Omental fat pad (tissue), 4 donors: Measurements from ENCODE around the gene KIAA0930. TPM values are rescaled to one million over a fixed set of nuclear protein-coding genes. Genes with fewer than 3 reads are reported as not detected.

Experiments used
- ATAC-seq: fragments of 150-250 bp; one replicate; pipeline ENCODE4 v1.9.1; 2016; ENCODE audit warnings: mild to moderate bottlenecking, moderate library complexity; ENCODE audit not compliant: low FRiP score
- DNase-seq: peaks from one replicate; pipeline ENCODE4 v3.0.0-alpha.2; 2019; ENCODE audit warnings: low spot score
- total RNA-seq, 4 donors: library from RNA; depleted of rRNA; stranded (reverse); fragments of >200 nt; gene quantifications; one replicate each; pipeline ENCODE4 v1.1.0, GENCODE V29; 2016
- TF ChIP-seq, protein P1 (sequence below), 3 donors: fragments of 450-650 bp; IDR thresholded peaks; one replicate each; pipeline ENCODE4 v1.5.1; 2016 to 2017; ENCODE audit warnings: antibody characterized with exemption in 3 of 3, mild to moderate bottlenecking in 3 of 3, moderate library complexity in 2 of 3

Gene KIAA0930
- total RNA-seq, 4 donors from 2014 or later, result 27.4 to 58.8 (median 50.2) TPM

- no peak for ATAC-seq
- no peak for DNase-seq
- TF ChIP-seq, protein P1, sequence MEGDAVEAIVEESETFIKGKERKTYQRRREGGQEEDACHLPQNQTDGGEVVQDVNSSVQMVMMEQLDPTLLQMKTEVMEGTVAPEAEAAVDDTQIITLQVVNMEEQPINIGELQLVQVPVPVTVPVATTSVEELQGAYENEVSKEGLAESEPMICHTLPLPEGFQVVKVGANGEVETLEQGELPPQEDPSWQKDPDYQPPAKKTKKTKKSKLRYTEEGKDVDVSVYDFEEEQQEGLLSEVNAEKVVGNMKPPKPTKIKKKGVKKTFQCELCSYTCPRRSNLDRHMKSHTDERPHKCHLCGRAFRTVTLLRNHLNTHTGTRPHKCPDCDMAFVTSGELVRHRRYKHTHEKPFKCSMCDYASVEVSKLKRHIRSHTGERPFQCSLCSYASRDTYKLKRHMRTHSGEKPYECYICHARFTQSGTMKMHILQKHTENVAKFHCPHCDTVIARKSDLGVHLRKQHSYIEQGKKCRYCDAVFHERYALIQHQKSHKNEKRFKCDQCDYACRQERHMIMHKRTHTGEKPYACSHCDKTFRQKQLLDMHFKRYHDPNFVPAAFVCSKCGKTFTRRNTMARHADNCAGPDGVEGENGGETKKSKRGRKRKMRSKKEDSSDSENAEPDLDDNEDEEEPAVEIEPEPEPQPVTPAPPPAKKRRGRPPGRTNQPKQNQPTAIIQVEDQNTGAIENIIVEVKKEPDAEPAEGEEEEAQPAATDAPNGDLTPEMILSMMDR (IDR thresholded peaks at IDR 0.05), result no peak
These were observed 32.6 kb downstream of the KIAA0930 start for GRCh38 chr22:45207981-45208664.

GRCh38 chr22:45207533-45207932 lies 33.2 kb downstream of the KIAA0930 start:
- no peak for DNase-seq
- TF ChIP-seq, protein P1 (IDR thresholded peaks at IDR 0.05), result no peak

GRCh38 chr22:45206233-45206632 lies 34.5 kb downstream of the KIAA0930 start:
- no peak for ATAC-seq
- DNase-seq, result no peak
- TF ChIP-seq, protein P1 (IDR thresholded peaks at IDR 0.05), result no peak

More at GRCh38 chr22:45207533-45207932, 33.2 kb downstream of the KIAA0930 start:
- no peak for ATAC-seq

- no peak for ATAC-seq
- DNase-seq, result no peak
- TF ChIP-seq, protein P1 (IDR thresholded peaks at IDR 0.05), result no peak
These were observed 35.3 kb downstream of the KIAA0930 start for GRCh38 chr22:45205276-45205925.

DNA sequence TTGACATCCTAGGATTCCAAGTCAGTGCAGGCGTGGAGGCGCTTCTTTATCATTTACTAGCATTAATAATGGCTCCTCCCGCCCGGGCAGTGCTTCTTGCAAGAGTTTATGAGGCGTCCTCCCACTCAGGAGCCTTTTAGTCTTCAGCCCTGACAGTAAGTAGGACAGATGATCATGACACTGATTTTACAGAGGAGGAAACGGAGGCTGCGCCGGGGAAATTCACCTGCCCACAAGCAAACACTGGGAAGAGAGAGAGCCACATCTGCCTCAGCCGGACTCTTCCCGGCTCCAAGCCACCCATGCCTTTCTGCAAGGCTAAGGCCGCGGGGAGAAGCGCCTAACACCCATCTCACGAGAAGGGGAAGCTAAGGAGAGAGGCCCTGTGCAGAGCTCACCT lies 35.9 kb downstream of the KIAA0930 start:
- DNase-seq, result no peak
- TF ChIP-seq, protein P1 (IDR thresholded peaks at IDR 0.05), result no peak
- ATAC-seq, result no peak

GRCh38 chr22:45204241-45204640 lies 36.5 kb downstream of the KIAA0930 start:
- no peak for ATAC-seq
- DNase-seq, result no peak
- TF ChIP-seq, protein P1 (IDR thresholded peaks at IDR 0.05), result no peak
